GM20431 (cell line): Measurements from ENCODE around the gene RHOBTB3.

ENCODE experiments used
- in situ Hi-C: fragments of 300-500 bp; cut with MseI, MboI; formaldehyde crosslinking; loops from one replicate; pipeline ENCODE4 v1.15.0; 2020; ENCODE audit warnings: low sequenced_read_pairs; ENCODE audit not compliant: unreplicated experiment

RHOBTB3 gene

DNA sequence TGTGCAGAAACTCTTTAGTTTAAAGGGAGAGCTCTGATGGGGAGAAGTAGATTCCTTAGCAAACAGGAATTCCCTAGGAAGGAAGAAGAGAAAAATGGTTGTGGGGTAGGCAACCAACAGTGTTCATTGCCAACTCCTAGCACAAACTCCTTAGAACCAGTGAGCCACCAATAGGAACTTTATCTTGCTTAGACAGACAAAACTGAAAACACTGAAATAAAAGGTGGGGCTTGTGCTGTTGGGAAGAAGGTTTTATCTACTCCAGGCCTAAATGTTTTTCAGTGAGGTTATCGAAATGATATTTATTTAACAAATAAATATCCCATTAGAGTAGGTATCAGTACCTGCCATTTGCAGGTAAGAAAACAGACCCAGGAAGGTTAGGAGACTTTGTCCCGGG lies 99.1 kb downstream of the RHOBTB3 start:
- in situ Hi-C loops = loop anchor here (25.0 kb wide), 1 partner anchor 193 kb away; the partner anchor contains the start of gene RFESD

- in situ Hi-C loops = loop anchor here (25.0 kb wide), 1 partner anchor 195 kb away; the partner anchor contains the start of gene RFESD
Measured at GRCh38 chr5:95832664-95833063, 101.5 kb downstream of the RHOBTB3 start.

DNA sequence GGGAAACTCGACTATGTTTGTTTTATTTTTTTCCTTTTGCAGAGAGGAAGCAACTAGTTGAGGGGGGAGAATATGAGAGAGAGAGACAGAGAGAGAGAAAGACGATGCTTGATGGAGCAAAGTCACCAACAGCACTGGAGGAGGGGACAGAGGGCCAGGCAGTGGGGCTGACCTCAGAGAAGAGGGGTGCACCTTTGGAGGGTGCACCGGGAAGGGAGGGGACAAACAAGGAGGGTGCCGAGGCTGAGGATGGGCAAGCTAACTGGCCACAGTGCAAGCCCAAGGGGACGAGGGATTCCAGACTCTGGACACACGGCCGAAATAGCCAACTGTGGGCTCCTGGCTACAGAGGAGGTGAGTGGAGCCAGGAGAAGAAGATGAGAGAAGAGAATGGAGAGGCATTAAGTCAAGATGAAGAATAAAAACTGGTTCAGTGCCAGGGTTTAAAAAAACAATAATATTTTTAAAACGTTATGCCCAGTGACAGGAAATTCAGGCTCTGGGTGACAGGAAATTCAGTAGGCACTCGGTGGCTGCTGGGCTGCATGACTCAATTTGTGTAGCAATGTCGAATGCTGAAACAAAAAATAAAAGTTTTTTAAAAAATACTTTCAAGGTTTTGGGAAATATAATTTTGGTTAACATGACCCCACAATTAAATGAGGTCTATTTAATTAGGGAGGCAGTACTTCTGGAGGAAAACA lies 104.7 kb downstream of the RHOBTB3 start:
- in situ Hi-C loops = loop anchor here (25.0 kb wide), 1 partner anchor 199 kb away; the partner anchor contains the start of gene RFESD

DNA sequence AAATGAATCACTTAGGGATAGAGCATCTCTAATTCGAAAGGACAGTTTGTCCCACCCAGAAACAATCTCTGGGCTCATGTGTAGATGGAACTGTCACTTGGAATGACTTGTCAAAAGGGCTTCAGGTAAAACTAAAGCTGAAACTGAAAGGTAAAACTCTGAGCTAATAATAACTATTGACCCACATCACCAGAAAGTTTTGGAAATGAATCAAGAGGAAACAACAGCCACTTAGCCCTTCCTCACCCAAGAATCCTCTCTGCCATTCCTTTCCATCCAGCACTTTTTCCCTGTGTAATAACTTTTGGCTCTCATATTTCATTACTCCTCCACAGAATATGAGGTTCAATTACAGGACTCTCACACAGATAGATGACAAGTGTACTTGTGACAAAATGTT lies 105.4 kb downstream of the RHOBTB3 start:
- in situ Hi-C loops = loop anchor here (25.0 kb wide), 1 partner anchor 199 kb away; the partner anchor contains the start of gene RFESD

- in situ Hi-C loops = loop anchor here (25.0 kb wide), 1 partner anchor 200 kb away; the partner anchor contains the start of gene RFESD
Measured at GRCh38 chr5:95836971-95837370, 105.8 kb downstream of the RHOBTB3 start.

- in situ Hi-C loops = loop anchor here (25.0 kb wide), 1 partner anchor 200 kb away; the partner anchor contains the start of gene RFESD
Measured at GRCh38 chr5:95837492-95837891, 106.4 kb downstream of the RHOBTB3 start.

DNA sequence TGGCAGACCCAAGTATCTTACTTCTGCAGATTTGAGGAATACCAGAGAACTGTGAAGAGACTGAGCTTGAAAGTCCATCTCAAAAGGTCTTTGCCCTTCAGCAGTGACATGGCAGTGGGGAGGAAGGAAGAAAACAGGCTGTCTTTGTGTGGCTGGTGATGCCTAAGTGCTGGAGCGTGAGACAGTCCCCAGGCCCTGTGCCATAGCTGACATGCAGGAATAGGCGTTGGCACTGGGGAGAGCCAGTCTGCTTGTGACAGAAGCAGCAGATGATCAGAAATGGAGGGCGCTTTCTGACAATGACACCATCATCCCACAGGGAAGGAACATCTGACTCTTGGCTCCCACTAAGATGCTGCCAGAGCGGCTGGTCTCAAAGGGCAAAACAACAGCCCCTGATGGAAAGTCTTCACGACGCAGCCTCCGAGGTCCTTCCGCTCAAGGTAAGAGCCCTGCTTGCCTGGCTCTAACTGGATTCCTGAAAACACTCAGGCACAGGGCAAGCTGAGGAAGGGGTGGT lies 106.9 kb downstream of the RHOBTB3 start:
- in situ Hi-C loops = loop anchor here (25.0 kb wide), 1 partner anchor 201 kb away; the partner anchor contains the start of gene RFESD

DNA sequence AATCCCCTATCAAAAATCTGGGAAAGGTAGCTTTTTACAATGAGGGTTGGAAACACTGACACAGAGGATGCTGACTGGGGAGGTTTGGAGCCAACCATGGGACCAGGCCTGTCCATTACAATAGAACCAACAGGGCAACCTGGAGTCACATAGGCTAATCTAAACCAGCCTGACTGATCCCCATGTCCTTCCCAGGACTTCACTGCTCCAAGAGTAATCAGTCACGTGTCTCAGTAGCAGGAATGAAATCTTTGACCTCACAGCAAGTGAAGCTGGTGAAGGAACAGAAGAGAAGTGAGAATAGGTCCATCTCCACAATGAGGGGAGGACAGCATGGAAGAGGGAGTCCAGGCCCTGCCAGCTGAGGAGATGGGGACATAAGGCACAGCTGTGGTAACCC lies 107.4 kb downstream of the RHOBTB3 start:
- in situ Hi-C loops = loop anchor here (25.0 kb wide), 1 partner anchor 201 kb away; the partner anchor contains the start of gene RFESD

GRCh38 chr5:95839658-95840057 lies 108.5 kb downstream of the RHOBTB3 start:
- in situ Hi-C loops = loop anchor here (10.0 to 25.0 kb wide), 2 partner anchors 65 to 202 kb away; partner anchors contain the start of gene RFESD

DNA sequence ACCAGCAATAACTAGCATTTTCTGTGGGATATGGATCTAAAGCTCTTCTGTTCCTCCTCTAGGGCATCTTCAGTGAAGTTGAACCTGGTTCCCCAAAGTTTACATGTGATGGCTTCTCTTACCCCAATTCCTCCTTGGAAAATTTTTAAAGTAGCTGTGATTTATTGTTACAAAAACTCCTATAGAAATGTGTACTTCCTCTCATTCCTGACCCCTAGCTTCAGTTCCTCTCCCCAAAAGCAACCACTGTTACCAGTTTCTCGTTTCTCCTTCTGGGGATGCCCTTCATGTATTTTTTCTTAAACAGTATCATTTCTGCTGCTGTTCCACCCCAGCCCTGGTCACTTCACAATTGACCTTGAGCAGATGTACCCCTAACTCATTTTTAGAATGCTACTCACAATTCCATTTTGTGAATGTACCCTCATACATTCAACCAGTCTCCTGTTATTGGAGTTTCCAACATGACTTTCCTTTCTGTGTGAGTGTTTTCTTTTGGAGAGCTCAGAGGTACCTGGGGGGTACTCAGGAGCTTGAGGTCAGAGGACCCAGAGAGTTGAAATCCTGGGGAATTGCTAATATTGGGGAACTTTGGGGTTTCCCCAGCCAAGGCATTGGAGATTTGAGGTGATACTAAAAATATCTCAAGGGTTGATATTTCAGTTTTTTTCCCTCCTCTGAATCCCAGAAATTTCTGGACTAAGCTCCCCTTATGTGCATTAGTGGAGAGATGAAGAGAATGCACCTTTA lies 110.0 kb downstream of the RHOBTB3 start:
- in situ Hi-C loops = loop anchor here (10.0 to 25.0 kb wide), 2 partner anchors 66 to 204 kb away; partner anchors contain the start of gene RFESD

DNA sequence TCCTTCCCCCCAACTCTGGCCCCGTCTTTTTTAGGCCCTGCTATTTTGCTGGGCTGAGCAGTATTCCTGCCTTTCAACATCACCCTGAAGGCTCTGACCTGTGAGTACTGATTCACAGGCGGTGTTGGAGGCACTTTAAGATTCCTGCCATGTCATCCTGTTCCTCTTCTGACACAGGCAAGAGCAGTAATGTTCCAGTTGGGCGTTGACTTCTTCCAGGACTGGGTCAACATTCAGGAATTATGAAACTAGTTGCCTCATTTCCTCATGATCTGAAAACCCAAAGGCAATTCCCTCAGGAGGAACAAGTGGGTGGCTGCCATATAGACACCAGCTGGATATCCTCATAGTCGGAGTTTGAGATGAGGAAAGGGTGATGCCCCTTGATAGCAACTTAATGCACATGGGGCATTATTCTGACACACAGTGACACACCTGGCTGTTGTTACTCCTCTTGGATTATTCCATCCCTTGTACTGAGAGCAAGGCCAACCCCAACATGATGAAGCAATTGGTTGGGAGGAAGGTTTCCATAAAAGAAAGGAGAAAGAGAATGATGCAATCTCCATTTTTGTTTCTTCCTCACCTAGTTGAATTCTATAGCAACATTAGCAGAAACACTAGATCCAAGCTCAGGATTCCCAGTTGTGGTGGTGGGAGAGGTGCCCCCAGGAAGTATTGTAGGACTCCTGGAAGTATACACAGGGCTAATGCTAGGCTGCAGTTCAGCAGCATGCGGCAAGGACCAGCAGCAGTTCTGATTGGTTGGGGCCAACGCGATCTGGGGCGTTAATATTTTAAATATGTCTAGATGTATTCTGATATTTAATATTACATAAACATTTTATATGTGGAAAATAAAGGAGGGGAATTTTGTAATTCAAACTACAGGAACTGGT lies 111.0 kb downstream of the RHOBTB3 start:
- in situ Hi-C loops = loop anchor here (10.0 to 25.0 kb wide), 2 partner anchors 67 to 205 kb away; partner anchors contain the start of gene RFESD

- in situ Hi-C loops = loop anchor here (10.0 to 25.0 kb wide), 2 partner anchors 68 to 206 kb away; partner anchors contain the start of gene RFESD
Measured at GRCh38 chr5:95842854-95843544, 111.9 kb downstream of the RHOBTB3 start.

GRCh38 chr5:95843733-95844223 lies 112.6 kb downstream of the RHOBTB3 start:
- in situ Hi-C loops = loop anchor here (10.0 to 25.0 kb wide), 2 partner anchors 69 to 206 kb away; partner anchors contain the start of gene RFESD

DNA sequence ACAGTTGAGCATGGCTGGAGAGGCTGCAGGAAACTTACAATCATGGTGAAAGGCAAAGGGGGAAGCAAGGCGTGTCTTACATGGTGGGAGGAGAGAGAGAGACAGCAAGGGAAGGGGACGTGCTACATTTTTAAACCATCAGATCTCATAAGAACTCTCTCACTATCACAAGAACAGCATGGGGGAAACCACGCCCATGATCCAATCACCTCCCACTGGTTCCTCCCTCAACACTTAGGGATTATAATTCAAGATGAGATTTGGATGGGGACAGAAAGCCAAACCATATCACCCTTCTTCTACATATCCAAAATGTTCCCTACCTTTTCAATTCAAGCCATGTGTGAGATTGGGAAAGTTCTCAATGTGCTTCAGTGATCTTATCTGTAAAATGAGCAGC lies 114.3 kb downstream of the RHOBTB3 start:
- in situ Hi-C loops = loop anchor here (10.0 to 25.0 kb wide), 2 partner anchors 71 to 208 kb away; partner anchors contain the start of gene RFESD
